SK-N-SH (cell line): ENCODE measurements around the gene FRMD4B.

ENCODE experiments used
- CHD2 ChIP-seq: fragments of 150-350 bp; IDR thresholded peaks from 2 replicates; pipeline ENCODE4 v1.6.1; 2018; ENCODE audit warnings: low read length; ENCODE audit not compliant: partially characterized antibody
- EP300 ChIP-seq, 2 experiments: IDR thresholded peaks; 2 replicates each; pipeline versions ENCODE4 v1.4.0 to v1.6.1; 2012; ENCODE audit warnings: borderline replicate concordance in 1 of 2, low read depth in 1 of 2, low read length in 1 of 2
- EZH2phosphoT487 ChIP-seq: fragments of 200-600 bp; sonication (generic); IDR thresholded peaks from 2 replicates; pipeline ENCODE4 v1.6.1; 2017; ENCODE audit warnings: low read depth, mixed run types, mild to moderate bottlenecking, antibody characterized with exemption, moderate library complexity, borderline replicate concordance
- GABPA ChIP-seq: IDR thresholded peaks from 2 replicates; pipeline ENCODE4 v1.4.0; 2012; ENCODE audit warnings: low read depth, mild to moderate bottlenecking
- GATA2 ChIP-seq: sonication (generic); formaldehyde crosslinking; IDR thresholded peaks from 2 replicates; pipeline ENCODE4 v1.5.0; 2020; ENCODE audit warnings: mild to moderate bottlenecking, missing genetic modification reagents
- JUND ChIP-seq: IDR thresholded peaks from 2 replicates; pipeline ENCODE4 v1.4.0; 2012
- POLR2AphosphoS5 ChIP-seq: IDR thresholded peaks from 2 replicates; pipeline ENCODE4 v1.6.1; 2012; ENCODE audit warnings: low read depth, low read length
- RAD21 ChIP-seq: IDR thresholded peaks from 2 replicates; pipeline ENCODE4 v1.6.1; 2012; ENCODE audit warnings: mild to moderate bottlenecking, low read length
- RFX5 ChIP-seq: IDR thresholded peaks from 2 replicates; pipeline ENCODE4 v1.6.1; 2012; ENCODE audit warnings: mild to moderate bottlenecking, improper control_type of control experiment, low read length
- RXRA ChIP-seq: IDR thresholded peaks from 2 replicates; pipeline ENCODE4 v1.4.0; 2012; ENCODE audit warnings: low read depth, mild to moderate bottlenecking, borderline replicate concordance
- SMC3 ChIP-seq: IDR thresholded peaks from 2 replicates; pipeline ENCODE4 v1.6.1; 2012; ENCODE audit warnings: low read depth, low read length, improper control_type of control experiment
- TCF12 ChIP-seq: IDR thresholded peaks from 2 replicates; pipeline ENCODE4 v1.4.0; 2012
- YY1 ChIP-seq: IDR thresholded peaks from 2 replicates; pipeline ENCODE4 v1.4.0; 2012; ENCODE audit warnings: low read depth, mild to moderate bottlenecking
- TF ChIP-seq, protein P1 (sequence below): fragments of 200-600 bp; sonication (generic); IDR thresholded peaks from 2 replicates; pipeline ENCODE4 v1.6.1; 2017; ENCODE audit warnings: antibody characterized with exemption, mild to moderate bottlenecking, moderate library complexity

DNA sequence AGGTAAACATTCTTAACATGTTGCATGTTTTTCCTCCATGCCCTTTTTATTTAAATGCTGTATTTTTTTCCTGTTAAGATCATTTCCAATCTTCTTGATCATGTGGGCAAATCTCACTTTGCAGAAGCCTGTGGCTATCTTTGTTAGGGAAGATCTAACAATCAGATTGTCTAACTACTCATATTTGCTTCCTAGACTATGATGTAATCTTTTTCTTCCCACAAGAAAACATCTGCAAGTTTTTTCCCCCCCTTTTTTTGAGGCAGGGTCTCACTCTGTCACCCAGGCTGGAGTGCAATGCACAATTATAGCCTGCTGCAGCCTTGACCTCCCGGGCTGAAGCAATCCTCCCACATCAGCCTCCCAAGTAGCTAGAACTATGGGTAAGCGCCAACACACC is 248.5 kb downstream of the FRMD4B start:
- TF ChIP-seq EP300 (IDR thresholded peaks at IDR 0.05; ENCODE audit: borderline replicate concordance in 1 of 2, low read depth in 1 of 2, low read length in 1 of 2) (no peak), CHD2 (no peak), GABPA (no peak), RAD21 (no peak), TCF12 (no peak), RXRA (no peak), JUND (no peak), YY1 (no peak), EZH2phosphoT487 (no peak), POLR2AphosphoS5 (no peak), RFX5 (no peak), SMC3 (no peak), GATA2 (CRISPR knock-in tag) (no peak)
- TF ChIP-seq, protein P1, sequence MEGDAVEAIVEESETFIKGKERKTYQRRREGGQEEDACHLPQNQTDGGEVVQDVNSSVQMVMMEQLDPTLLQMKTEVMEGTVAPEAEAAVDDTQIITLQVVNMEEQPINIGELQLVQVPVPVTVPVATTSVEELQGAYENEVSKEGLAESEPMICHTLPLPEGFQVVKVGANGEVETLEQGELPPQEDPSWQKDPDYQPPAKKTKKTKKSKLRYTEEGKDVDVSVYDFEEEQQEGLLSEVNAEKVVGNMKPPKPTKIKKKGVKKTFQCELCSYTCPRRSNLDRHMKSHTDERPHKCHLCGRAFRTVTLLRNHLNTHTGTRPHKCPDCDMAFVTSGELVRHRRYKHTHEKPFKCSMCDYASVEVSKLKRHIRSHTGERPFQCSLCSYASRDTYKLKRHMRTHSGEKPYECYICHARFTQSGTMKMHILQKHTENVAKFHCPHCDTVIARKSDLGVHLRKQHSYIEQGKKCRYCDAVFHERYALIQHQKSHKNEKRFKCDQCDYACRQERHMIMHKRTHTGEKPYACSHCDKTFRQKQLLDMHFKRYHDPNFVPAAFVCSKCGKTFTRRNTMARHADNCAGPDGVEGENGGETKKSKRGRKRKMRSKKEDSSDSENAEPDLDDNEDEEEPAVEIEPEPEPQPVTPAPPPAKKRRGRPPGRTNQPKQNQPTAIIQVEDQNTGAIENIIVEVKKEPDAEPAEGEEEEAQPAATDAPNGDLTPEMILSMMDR: no peak
